ENCODE measurements around the gene EHBP1L1. TPM values are rescaled to one million over a fixed set of nuclear protein-coding genes. Genes with fewer than 3 reads are reported as not detected.

Gene EHBP1L1
- total and polyA plus RNA-seq, 2 of the 8 experiments (the other 6 are each of a cell fraction or from before 2014, with no cell fraction given) = 4.3 to 6.6 TPM

DNA sequence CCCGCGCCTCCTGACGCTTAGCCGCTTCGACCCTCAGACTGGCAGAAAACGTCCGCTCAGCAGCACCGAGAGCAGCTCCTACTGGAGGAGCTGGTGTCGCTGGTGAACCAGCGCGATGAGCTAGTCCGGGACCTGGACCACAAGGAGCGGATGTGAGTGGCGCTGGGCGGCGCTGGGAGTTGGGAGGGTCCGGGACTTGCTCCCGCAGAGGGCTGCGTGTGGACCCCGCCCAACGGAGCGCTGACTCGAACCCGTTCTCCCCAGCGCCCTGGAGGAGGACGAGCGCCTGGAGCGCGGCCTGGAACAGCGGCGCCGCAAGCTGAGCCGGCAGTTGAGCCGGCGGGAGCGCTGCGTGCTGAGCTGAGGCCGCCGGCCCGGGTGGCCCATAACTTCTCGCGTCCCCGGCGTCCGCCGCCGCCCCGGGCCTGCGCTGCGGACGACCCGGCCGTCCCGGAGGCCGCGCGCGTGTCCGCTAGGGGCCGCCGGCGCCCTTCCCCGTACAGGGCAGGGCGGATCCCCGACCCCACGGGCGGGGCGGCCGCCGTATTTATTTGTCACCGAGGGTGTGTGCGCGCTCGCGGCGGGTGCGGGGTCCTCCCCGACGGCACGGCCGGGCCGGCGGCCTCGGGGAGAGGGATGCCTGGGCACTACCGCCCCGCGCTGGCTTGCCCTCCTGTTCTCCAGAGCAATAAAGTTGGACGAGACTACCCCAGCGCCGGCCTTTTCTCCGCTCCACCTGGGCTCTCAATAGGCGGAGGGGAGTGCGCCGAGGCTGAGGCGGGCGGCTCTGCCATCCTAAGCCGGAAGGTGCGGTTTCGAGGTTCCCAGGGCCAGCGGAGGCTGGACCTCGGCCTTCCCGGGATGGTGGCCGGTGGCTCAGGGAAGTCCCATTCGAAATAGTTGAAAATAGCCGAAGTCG is 16.3 kb downstream of the EHBP1L1 start:
- FAIRE-seq (no peak), DNase-seq (ENCODE audit: low read depth in 1 of 2, low spot score in 2 of 2) (no peak)
- no peaks in the 10 kb centered on the region for H3K9me3 ChIP-seq (ENCODE audit: insufficient read depth in 2 of 2, low read depth in 1 of 2, low read length in 1 of 2)
- peak overlapping the region; percentile 74 for H4K91ac ChIP-seq (replicated peaks; ENCODE audit: insufficient read length, low read length)
- no peak overlapping the region; a peak in 1 of 7 replicates for H3K9ac ChIP-seq (replicated peaks in 1 of 4; ENCODE audit: extremely low read depth in 1 of 4, low read depth in 3 of 4, low read length in 3 of 4)
- no peak overlapping the region for H3K14ac ChIP-seq (ENCODE audit: insufficient read length)
- 6% methylated on average over 61 of the region's 106 CpGs; no CpG with 5 or more reads in 1 of the 2 experiments for WGBS, 2 experiments (ENCODE audit: extremely low coverage in 1 of 2, insufficient coverage in 1 of 2, insufficient read length in 1 of 2, insufficient replicate concordance in 2 of 2, low coverage in 1 of 2, low lambda C conversion rate in 2 of 2, missing lambda C conversion rate in 1 of 2)
- H3K27me3 ChIP-seq (replicated peaks in 1 of 4; ENCODE audit: control insufficient read depth in 3 of 4, extremely low read depth in 1 of 4, insufficient read depth in 3 of 4, low read length in 3 of 4) = peaks cover 8 to 27% (median 22%) of the 10 kb centered on the region in 4 experiments
- peaks cover 0 to 2% of the 10 kb centered on the region in 2 experiments for H4K20me1 ChIP-seq (replicated peaks in 1 of 2; ENCODE audit: control insufficient read depth in 1 of 2, insufficient read depth in 2 of 2, low read length in 2 of 2)
- H2BK15ac ChIP-seq (ENCODE audit: low read length) = no peak overlapping the region
- CTCF ChIA-PET (ENCODE audit: partially characterized antibody) = interaction anchor here (0.6 to 14.5 kb wide), 18 partner anchors 8 to 648 kb away, joined by 3 to 227 read pairs (median 14); partner anchors contain the start of genes EHBP1L1, FAM89B, MAP3K11 and PCNX3
- peaks cover 9% of the 10 kb centered on the region; the same call in 1 of the 2 replicates for H3K23me2 ChIP-seq (ENCODE audit: low read depth, low read length)
- H2AFZ ChIP-seq (ENCODE audit: low read length) = 0 out of 2 replicates have a peak overlapping the region, but pooled peaks have one; percentile 9
- peak overlapping the region; percentile 43 to 61 (median 50) for H3K4me3 ChIP-seq (ENCODE audit: extremely low read depth in 1 of 4, insufficient read depth in 2 of 4, low read depth in 3 of 4, low read length in 4 of 4)
- peak overlapping the region; percentile 60 to 87 for H3K4me2 ChIP-seq (ENCODE audit: insufficient read depth in 1 of 2, low read depth in 2 of 2, low read length in 2 of 2)
- H3K4me1 ChIP-seq (replicated peaks in 1 of 4; ENCODE audit: control insufficient read depth in 3 of 4, insufficient read depth in 4 of 4, low read length in 3 of 4) = peaks cover 3 to 19% (median 10%) of the 10 kb centered on the region in 4 experiments
- H4K5ac ChIP-seq (ENCODE audit: insufficient read length, low read depth, low read length) = no peak overlapping the region
- H3K18ac ChIP-seq (ENCODE audit: extremely low read depth, low read length) = peak overlapping the region; percentile 81
- H3K27ac ChIP-seq (ENCODE audit: low read depth, low read length) = no peak overlapping the region
- H3K56ac ChIP-seq (replicated peaks; ENCODE audit: insufficient read length, low read depth, low read length) = no peak overlapping the region
- H3K79me2 ChIP-seq (ENCODE audit: control insufficient read depth in 1 of 2, insufficient read depth in 2 of 2, low read length in 2 of 2) = no peaks in the 10 kb centered on the region
- peak overlapping the region; percentile 66; the same call in 1 of the 2 replicates for H2BK5ac ChIP-seq (ENCODE audit: low read depth, low read length)
- peak overlapping the region; percentile 21 for H3K4ac ChIP-seq (replicated peaks; ENCODE audit: insufficient read length, low read depth, low read length)
- H4K8ac ChIP-seq (ENCODE audit: extremely low read depth, insufficient read depth, low read length) = peak overlapping the region; percentile 87
- H2BK12ac ChIP-seq (ENCODE audit: low read depth, low read length) = peak overlapping the region; percentile 12; the same call in 1 of the 2 replicates
- no peaks in the 10 kb centered on the region for H3K36me3 ChIP-seq (ENCODE audit: control insufficient read depth in 2 of 4, insufficient read depth in 4 of 4, low read length in 3 of 4)
- H3K79me1 ChIP-seq (ENCODE audit: low read depth, low read length) = no peaks in the 10 kb centered on the region
- H2BK120ac ChIP-seq (replicated peaks; ENCODE audit: low read depth, low read length) = no peak overlapping the region
- POLR2A ChIA-PET (ENCODE audit: partially characterized antibody) = interaction anchor here (0.8 to 6.8 kb wide), 16 partner anchors 9 to 90 kb away, joined by 3 to 41 read pairs (median 6); partner anchors contain the start of genes EHBP1L1, FAM89B, MAP3K11 and PCNX3
- no peak overlapping the region; the same call in 1 of the 2 replicates for H2BK20ac ChIP-seq (ENCODE audit: low read length)
- H2AK5ac ChIP-seq (ENCODE audit: low read depth, low read length) = no peak overlapping the region
- no peak overlapping the region for H3K23ac ChIP-seq (ENCODE audit: insufficient read length)
- TF ChIP-seq TCF12 (IDR thresholded peaks at IDR 0.05; ENCODE audit: low read depth, low read length) (no peak), SIRT6 (IDR thresholded peaks at IDR 0.05; ENCODE audit: low read length) (no peak), CBX8 (IDR thresholded peaks at IDR 0.05; ENCODE audit: borderline replicate concordance, low read depth, low read length) (no peak), SAP30 (IDR thresholded peaks at IDR 0.05; ENCODE audit: insufficient read depth, insufficient replicate concordance, low read length) (no peak), SP4 (IDR thresholded peaks at IDR 0.05; ENCODE audit: low read length) (0 out of 2 replicates have a peak, but pooled peaks have one; percentile 22), KDM5A (IDR thresholded peaks at IDR 0.05; ENCODE audit: low read length) (no peak), NANOG (IDR thresholded peaks at IDR 0.05; ENCODE audit: insufficient read depth, low read depth, low read length, poor library complexity, severe bottlenecking) (no peak)
- TF ChIP-seq, protein P1, sequence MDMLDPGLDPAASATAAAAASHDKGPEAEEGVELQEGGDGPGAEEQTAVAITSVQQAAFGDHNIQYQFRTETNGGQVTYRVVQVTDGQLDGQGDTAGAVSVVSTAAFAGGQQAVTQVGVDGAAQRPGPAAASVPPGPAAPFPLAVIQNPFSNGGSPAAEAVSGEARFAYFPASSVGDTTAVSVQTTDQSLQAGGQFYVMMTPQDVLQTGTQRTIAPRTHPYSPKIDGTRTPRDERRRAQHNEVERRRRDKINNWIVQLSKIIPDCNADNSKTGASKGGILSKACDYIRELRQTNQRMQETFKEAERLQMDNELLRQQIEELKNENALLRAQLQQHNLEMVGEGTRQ (IDR thresholded peaks at IDR 0.05; ENCODE audit: low read length) = peak; percentile 21; the same call in 1 of the 2 replicates
